Measurements from ENCODE around the gene ST3GAL5.

Gene ST3GAL5

GRCh38 chr2:85909005-85909404 is 20.2 kb upstream of the ST3GAL5 start:
- H3K36me3 ChIP-seq: no peaks in the 10 kb centered on the region
- TF ChIP-seq Cebpa-rat (IDR thresholded peaks at IDR 0.05): no peak
- no peak overlapping the region for H3K27ac ChIP-seq
- H3K4me3 ChIP-seq: no peak overlapping the region
- H4K20me1 ChIP-seq: no peaks in the 10 kb centered on the region
- no peaks in the 10 kb centered on the region for H3K27me3 ChIP-seq
- H3K4me1 ChIP-seq: peaks cover 17 to 50% (median 34%) of the 10 kb centered on the region in 10 experiments
- no peak overlapping the region for H3K9ac ChIP-seq
- H3K4me2 ChIP-seq: peak overlapping the region in 1 of 11 experiments; percentile 7; a peak in 1 of 22 replicates
- H3K9me3 ChIP-seq (replicated peaks in 1 of 11): no peaks in the 10 kb centered on the region

- Histone ChIP-seq H3K9me3 (replicated peaks in 1 of 11) (no peaks in the 10 kb centered on the region), H3K9ac (no peak overlapping the region), H3K4me1 (peaks cover 12 to 50% (median 32%) of the 10 kb centered on the region in 10 experiments; a peak in 19 of 20 replicates), H3K4me2 (no peak overlapping the region), H3K27me3 (no peaks in the 10 kb centered on the region), H3K27ac (no peak overlapping the region), H3K36me3 (no peaks in the 10 kb centered on the region), H4K20me1 (no peaks in the 10 kb centered on the region), H3K4me3 (no peak overlapping the region)
- no peak for TF ChIP-seq Cebpa-rat (IDR thresholded peaks at IDR 0.05)
These were observed 19.7 kb upstream of the ST3GAL5 start for GRCh38 chr2:85908506-85908905.

GRCh38 chr2:85907671-85908157 is 18.9 kb upstream of the ST3GAL5 start:
- H3K4me3 ChIP-seq: no peak overlapping the region
- H3K4me1 ChIP-seq: peaks cover 12 to 50% (median 34%) of the 10 kb centered on the region in 10 experiments; a peak in 19 of 20 replicates
- H3K36me3 ChIP-seq: no peaks in the 10 kb centered on the region
- peak overlapping the region in 1 of 11 experiments; percentile 18; a peak in 2 of 22 replicates for H3K4me2 ChIP-seq
- no peaks in the 10 kb centered on the region for H4K20me1 ChIP-seq
- no peaks in the 10 kb centered on the region for H3K27me3 ChIP-seq
- no peak overlapping the region for H3K9ac ChIP-seq
- TF ChIP-seq Cebpa-rat (IDR thresholded peaks at IDR 0.05): no peak
- H3K9me3 ChIP-seq (replicated peaks in 1 of 11): no peaks in the 10 kb centered on the region
- no peak overlapping the region for H3K27ac ChIP-seq

- H3K27ac ChIP-seq: no peak overlapping the region
- H3K27me3 ChIP-seq: no peaks in the 10 kb centered on the region
- no peaks in the 10 kb centered on the region for H3K9me3 ChIP-seq (replicated peaks in 1 of 11)
- no peak overlapping the region for H3K4me3 ChIP-seq
- no peak overlapping the region for H3K9ac ChIP-seq
- no peaks in the 10 kb centered on the region for H3K36me3 ChIP-seq
- H3K4me1 ChIP-seq: peaks cover 12 to 42% (median 28%) of the 10 kb centered on the region in 10 experiments; a peak in 19 of 20 replicates
- peak overlapping the region in 5 of 11 experiments; percentile 9 to 43 (median 36); a peak in 7 of 22 replicates for H3K4me2 ChIP-seq
- no peaks in the 10 kb centered on the region for H4K20me1 ChIP-seq
- no peak for TF ChIP-seq Cebpa-rat (IDR thresholded peaks at IDR 0.05)
These were observed 18.0 kb upstream of the ST3GAL5 start for GRCh38 chr2:85906748-85907147.

GRCh38 chr2:85905891-85906290 is 17.1 kb upstream of the ST3GAL5 start:
- Histone ChIP-seq H3K9ac (no peak overlapping the region), H4K20me1 (no peaks in the 10 kb centered on the region), H3K9me3 (replicated peaks in 1 of 11) (no peaks in the 10 kb centered on the region), H3K27ac (no peak overlapping the region), H3K4me2 (no peak overlapping the region), H3K27me3 (no peaks in the 10 kb centered on the region), H3K4me1 (peaks cover 7 to 33% (median 20%) of the 10 kb centered on the region in 10 experiments; a peak in 19 of 20 replicates), H3K4me3 (no peak overlapping the region), H3K36me3 (no peaks in the 10 kb centered on the region)
- no peak for TF ChIP-seq Cebpa-rat (IDR thresholded peaks at IDR 0.05)

- H3K27me3 ChIP-seq: no peaks in the 10 kb centered on the region
- no peak overlapping the region for H3K27ac ChIP-seq
- H3K4me1 ChIP-seq: peaks cover 0 to 26% (median 13%) of the 10 kb centered on the region in 10 experiments; a peak in 17 of 20 replicates
- H3K36me3 ChIP-seq: no peaks in the 10 kb centered on the region
- TF ChIP-seq Cebpa-rat (IDR thresholded peaks at IDR 0.05): no peak
- H3K4me2 ChIP-seq: peak overlapping the region in 1 of 11 experiments; percentile 0; a peak in 1 of 22 replicates
- H3K9me3 ChIP-seq (replicated peaks in 1 of 11): no peaks in the 10 kb centered on the region
- no peak overlapping the region for H3K9ac ChIP-seq
- no peak overlapping the region for H3K4me3 ChIP-seq
- no peaks in the 10 kb centered on the region for H4K20me1 ChIP-seq
These were observed 16.4 kb upstream of the ST3GAL5 start for GRCh38 chr2:85905187-85905666.

- Histone ChIP-seq H3K4me1 (peaks cover 0 to 31% (median 19%) of the 10 kb centered on the region in 10 experiments; a peak in 15 of 20 replicates), H4K20me1 (no peaks in the 10 kb centered on the region), H3K4me2 (peak overlapping the region in 7 of 11 experiments; percentile 22 to 65 (median 41); a peak in 12 of 22 replicates), H3K9ac (no peak overlapping the region), H3K27ac (no peak overlapping the region), H3K9me3 (replicated peaks in 1 of 11) (0 out of 22 replicates have a peak, but pooled peaks cover 0 to under 1% (median 0%) of the 10 kb centered on the region in 11 experiments), H3K4me3 (no peak overlapping the region), H3K36me3 (no peaks in the 10 kb centered on the region), H3K27me3 (no peaks in the 10 kb centered on the region)
- TF ChIP-seq Cebpa-rat (IDR thresholded peaks at IDR 0.05): no peak
These were observed 15.1 kb upstream of the ST3GAL5 start for GRCh38 chr2:85903849-85904248.

- no peak overlapping the region for H3K27ac ChIP-seq
- H3K36me3 ChIP-seq: no peaks in the 10 kb centered on the region
- H4K20me1 ChIP-seq: no peaks in the 10 kb centered on the region
- no peak overlapping the region for H3K4me3 ChIP-seq
- H3K27me3 ChIP-seq: no peaks in the 10 kb centered on the region
- H3K4me1 ChIP-seq: peaks cover 0 to 32% (median 19%) of the 10 kb centered on the region in 10 experiments; a peak in 14 of 20 replicates
- peaks cover 0 to 14% (median 7%) of the 10 kb centered on the region in 11 experiments; a peak in 11 of 22 replicates for H3K9me3 ChIP-seq (replicated peaks in 1 of 11)
- no peak overlapping the region for H3K4me2 ChIP-seq
- no peak overlapping the region for H3K9ac ChIP-seq
- no peak for TF ChIP-seq Cebpa-rat (IDR thresholded peaks at IDR 0.05)
These were observed 13.7 kb upstream of the ST3GAL5 start for GRCh38 chr2:85902496-85902895.

GRCh38 chr2:85901155-85901554 is 12.4 kb upstream of the ST3GAL5 start:
- Histone ChIP-seq H4K20me1 (no peaks in the 10 kb centered on the region), H3K9me3 (replicated peaks in 1 of 11) (peaks cover 0 to 19% (median 10%) of the 10 kb centered on the region in 11 experiments; a peak in 18 of 22 replicates), H3K27me3 (no peaks in the 10 kb centered on the region), H3K36me3 (no peaks in the 10 kb centered on the region), H3K4me3 (no peak overlapping the region), H3K9ac (no peak overlapping the region), H3K4me2 (no peak overlapping the region), H3K27ac (no peak overlapping the region), H3K4me1 (peaks cover 0 to 32% (median 21%) of the 10 kb centered on the region in 10 experiments; a peak in 14 of 20 replicates)
- no peak for TF ChIP-seq Cebpa-rat (IDR thresholded peaks at IDR 0.05)

Measured in BLaER1 treated with 17β-estradiol and CSF1 and Interleukin-3, amounts not matched to agents 10 nM and 100 nM (cell line).